ENCODE results near the gene P2RY8.

GRCh38 chrX:1506916-1507315 is 30.1 kb downstream of the P2RY8 start:
- TF ChIP-seq CTCF (IDR thresholded peaks at IDR 0.05) (no peak), SP1 (CRISPR knock-in tag; conservative IDR thresholded peaks at IDR 0.05) (no peak), GABPB1 (CRISPR knock-in tag; IDR thresholded peaks at IDR 0.05) (no peak), NR1H2 (CRISPR knock-in tag; IDR thresholded peaks at IDR 0.05) (no peak), ZBTB43 (CRISPR knock-in tag; IDR thresholded peaks at IDR 0.05) (no peak), TEAD1 (CRISPR knock-in tag; IDR thresholded peaks at IDR 0.05) (no peak), MAX (CRISPR knock-in tag; IDR thresholded peaks at IDR 0.05) (no peak), ZNF232 (CRISPR knock-in tag; IDR thresholded peaks at IDR 0.05) (no peak), E2F5 (CRISPR knock-in tag; IDR thresholded peaks at IDR 0.05) (no peak), NFYB (CRISPR knock-in tag; conservative IDR thresholded peaks at IDR 0.05; ENCODE audit: low read depth) (no peak)
